Peyer's patch (tissue), 4 donors: ENCODE measurements around the gene R3HDM4. TPM values are rescaled to one million over a fixed set of nuclear protein-coding genes. Genes with fewer than 3 reads are reported as not detected.
A peak's percentile ranks its signal among the peaks of the same experiment; 100 is the strongest.

Source experiments
- DNase-seq, 3 donors: peaks; one replicate each; pipeline ENCODE4 v3.0.0-alpha.2; 2017 to 2019
- H3K27ac ChIP-seq, 4 donors: fragments of 200-600 bp; sonication (generic); one replicate each; pipeline ENCODE4 v1.5.1; 2016 to 2019
- H3K27me3 ChIP-seq, 2 donors: fragments of 200-600 bp; sonication (generic); one replicate each; pipeline ENCODE4 v1.5.1; 2019
- H3K36me3 ChIP-seq, 3 donors: fragments of 200-600 bp; sonication (generic); one replicate each; pipeline ENCODE4 v1.5.1; 2016 to 2019
- H3K4me1 ChIP-seq, 4 donors: fragments of 200-600 bp; sonication (generic); one replicate each; pipeline ENCODE4 v1.5.1; 2016 to 2019
- H3K4me3 ChIP-seq, 4 donors: fragments of 200-600 bp; sonication (generic); 1 replicate in 3 of 4; 2 replicates in 1 of 4; pipeline ENCODE4 v1.5.1; 2016 to 2019; ENCODE audit warnings: mild to moderate bottlenecking in 1 of 4
- H3K9me3 ChIP-seq, 4 donors: fragments of 200-600 bp; sonication (generic); one replicate each; pipeline ENCODE4 v1.5.1; 2016 to 2019; ENCODE audit warnings: mild to moderate bottlenecking in 1 of 4
- CTCF ChIP-seq, 6 experiments: fragments of 450-650 bp in 4 of 6; fragments of 200-600 bp in 2 of 6; sonication (generic) in 1 of 6; IDR thresholded peaks; one replicate each; pipeline ENCODE4 v1.5.1; 2017 to 2019; ENCODE audit warnings: antibody characterized with exemption in 6 of 6, mild to moderate bottlenecking in 3 of 6, moderate library complexity in 1 of 6
- POLR2A ChIP-seq, 2 donors: fragments of 450-650 bp; IDR thresholded peaks; one replicate each; pipeline ENCODE4 v1.5.1; 2017; ENCODE audit warnings: antibody characterized with exemption in 2 of 2, mild to moderate bottlenecking in 2 of 2, moderate library complexity in 2 of 2
- total RNA-seq, 4 donors: library from RNA; depleted of rRNA; stranded (reverse); fragments of >200 nt; gene quantifications; one replicate each; pipeline ENCODE4 v1.1.0, GENCODE V29; 2016

Gene R3HDM4
- total RNA-seq, 4 donors from 2014 or later = 20.8 to 43.5 (median 34.8) TPM

GRCh38 chr19:898663-899062, 14.4 kb downstream of the R3HDM4 start:
- no peaks in the 10 kb centered on the region for H3K27me3 ChIP-seq
- H3K4me1 ChIP-seq = no peaks in the 10 kb centered on the region
- no peak overlapping the region for H3K4me3 ChIP-seq
- peaks cover 0 to 31% (median 0%) of the 10 kb centered on the region in 3 donors for H3K36me3 ChIP-seq
- no peaks in the 10 kb centered on the region for H3K9me3 ChIP-seq
- peak overlapping the region in 1 of 4 donors; percentile 26 for H3K27ac ChIP-seq
- DNase-seq = peak in 2 of 3 donors; percentile 67 to 90
- TF ChIP-seq POLR2A (IDR thresholded peaks at IDR 0.05) = no peak
- TF ChIP-seq CTCF (IDR thresholded peaks at IDR 0.05) = no peak

- TF ChIP-seq POLR2A (IDR thresholded peaks at IDR 0.05) (no peak), CTCF (IDR thresholded peaks at IDR 0.05) (no peak)
- DNase-seq = no peak
- no peak overlapping the region for H3K4me3 ChIP-seq
- peaks cover 0 to 31% (median 0%) of the 10 kb centered on the region in 3 donors for H3K36me3 ChIP-seq
- H3K27ac ChIP-seq = no peak overlapping the region
- H3K4me1 ChIP-seq = no peaks in the 10 kb centered on the region
- no peaks in the 10 kb centered on the region for H3K27me3 ChIP-seq
- no peaks in the 10 kb centered on the region for H3K9me3 ChIP-seq
Measured at GRCh38 chr19:897442-898039, 15.5 kb downstream of the R3HDM4 start.

GRCh38 chr19:896999-897398, 16.0 kb downstream of the R3HDM4 start:
- H3K4me3 ChIP-seq = no peak overlapping the region
- no peak overlapping the region for H3K27ac ChIP-seq
- peaks cover 0 to 4% (median 2%) of the 10 kb centered on the region in 4 donors for H3K4me1 ChIP-seq
- no peaks in the 10 kb centered on the region for H3K9me3 ChIP-seq
- H3K27me3 ChIP-seq = no peaks in the 10 kb centered on the region
- no peak for DNase-seq
- peaks cover 0 to 31% (median 0%) of the 10 kb centered on the region in 3 donors for H3K36me3 ChIP-seq
- TF ChIP-seq CTCF (IDR thresholded peaks at IDR 0.05) (no peak), POLR2A (IDR thresholded peaks at IDR 0.05) (no peak)

GRCh38 chr19:896434-896833, 16.6 kb downstream of the R3HDM4 start:
- Histone ChIP-seq H3K27ac (no peak overlapping the region), H3K9me3 (no peaks in the 10 kb centered on the region), H3K36me3 (peaks cover 0 to 25% (median 0%) of the 10 kb centered on the region in 3 donors), H3K27me3 (no peaks in the 10 kb centered on the region), H3K4me3 (no peak overlapping the region), H3K4me1 (peaks cover 0 to 7% (median 5%) of the 10 kb centered on the region in 4 donors)
- no peak for DNase-seq
- no peak for TF ChIP-seq CTCF (IDR thresholded peaks at IDR 0.05)
- TF ChIP-seq POLR2A (IDR thresholded peaks at IDR 0.05) = no peak

GRCh38 chr19:892894-893689, 19.9 kb downstream of the R3HDM4 start, which contains the start of the genes MED16 and RNU6-9:
Gene MED16 (minus strand): TSS chr19:893187. CDS start chr19:891131, 2,056 bp downstream.
Gene RNU6-9 (plus strand): TSS chr19:893484.
- Histone ChIP-seq H3K4me3 (peak within 1 kb of the TSS; percentile 63 to 98 (median 89)), H3K9me3 (no peaks in the 10 kb centered on the region), H3K4me1 (peaks cover 0 to 12% (median 5%) of the 10 kb centered on the region in 4 donors), H3K27ac (peak within 1 kb of the TSS; percentile 83 to 99 (median 94)), H3K36me3 (peaks cover 0 to 36% (median 0%) of the 10 kb centered on the region in 3 donors), H3K27me3 (no peaks in the 10 kb centered on the region)
- TF ChIP-seq POLR2A (IDR thresholded peaks at IDR 0.05) = peak; percentile 79 to 91
- TF ChIP-seq CTCF (IDR thresholded peaks at IDR 0.05) = no peak
- peak; percentile 92 to 96 (median 92) for DNase-seq
